PFSK-1 (cell line): ENCODE results near the gene TNNT2.

Source experiments
- FOXP2 ChIP-seq: optimal IDR thresholded peaks from 2 replicates; pipeline ENCODE3; 2011; ENCODE audit warnings: borderline replicate concordance, control low read depth, inconsistent platforms; ENCODE audit not compliant: insufficient read depth; ENCODE audit errors: extremely low read length, extremely low read depth
- POLR2AphosphoS5 ChIP-seq: IDR thresholded peaks from 2 replicates; pipeline ENCODE4 v1.6.1; 2012; ENCODE audit warnings: low read depth, mild to moderate bottlenecking, control low read depth, low read length, moderate library complexity
- REST ChIP-seq, 2 experiments: IDR thresholded peaks; 2 replicates each; pipeline versions ENCODE4 v1.6.1 to v1.8.0; 2011 to 2012; ENCODE audit warnings: low read depth in 2 of 2, low read length in 2 of 2, control low read depth in 1 of 2, inconsistent platforms in 1 of 2, mild to moderate bottlenecking in 1 of 2, moderate library complexity in 1 of 2; ENCODE audit not compliant: insufficient read depth in 1 of 2
- SIN3A ChIP-seq: IDR thresholded peaks from 2 replicates; pipeline ENCODE4 v1.6.1; 2012; ENCODE audit warnings: mild to moderate bottlenecking, low read length, moderate library complexity, borderline replicate concordance; ENCODE audit not compliant: insufficient read depth
- TAF1 ChIP-seq: IDR thresholded peaks from 2 replicates; pipeline ENCODE4 v1.6.1; 2012; ENCODE audit warnings: low read length, control low read depth, borderline replicate concordance; ENCODE audit not compliant: insufficient read depth

Gene TNNT2

GRCh38 chr1:201311356-201312011, 66.0 kb downstream of the TNNT2 start:
- TF ChIP-seq REST (IDR thresholded peaks at IDR 0.05; ENCODE audit: insufficient read depth in 1 of 2, low read depth in 2 of 2, low read length in 2 of 2), result no peak
- no peak for TF ChIP-seq FOXP2
- no peak for TF ChIP-seq SIN3A
- TF ChIP-seq TAF1, result no peak
- TF ChIP-seq POLR2AphosphoS5, result no peak

- TF ChIP-seq REST (IDR thresholded peaks at IDR 0.05; ENCODE audit: insufficient read depth in 1 of 2, low read depth in 2 of 2, low read length in 2 of 2) (no peak), TAF1 (no peak), POLR2AphosphoS5 (no peak), SIN3A (no peak), FOXP2 (no peak)
Measured at GRCh38 chr1:201310986-201311355, 66.5 kb downstream of the TNNT2 start.

GRCh38 chr1:201310251-201310985, 67.1 kb downstream of the TNNT2 start:
- no peak for TF ChIP-seq POLR2AphosphoS5

- TF ChIP-seq SIN3A, result peak; percentile 90; the same call in 1 of the 2 replicates
- TF ChIP-seq POLR2AphosphoS5, result no peak
- peak; percentile 49 to 76; a peak in 3 of 4 replicates for TF ChIP-seq REST (IDR thresholded peaks at IDR 0.05; ENCODE audit: insufficient read depth in 1 of 2, low read depth in 2 of 2, low read length in 2 of 2)
- TF ChIP-seq FOXP2, result peak; percentile 94
- 0 out of 2 replicates have a peak, but pooled peaks have one; percentile 30 for TF ChIP-seq TAF1
Measured at GRCh38 chr1:201309416-201309815, 68.1 kb downstream of the TNNT2 start.
